OCI-LY7 (cell line): ENCODE measurements around the gene ZSCAN10. TPM values are rescaled to one million over a fixed set of nuclear protein-coding genes. Genes with fewer than 3 reads are reported as not detected.

Experiments used
- BruUV-seq: library from RNA; stranded (reverse); fragments of 400-500 nt; replicated peaks from 2 replicates; lab custom pipeline; 2021; lab: Mats Ljungman, UMichigan
- CTCF ChIA-PET: fragments of 300-600 bp; sonication (Branson Sonifier 250); formaldehyde crosslinking; loops from one replicate; lab custom pipeline; 2022; ENCODE audit warnings: antibody characterized with exemption; ENCODE audit not compliant: unreplicated experiment; lab: Charles Lee
- POLR2A ChIA-PET: fragments of 300-600 bp; sonication (Branson Sonifier 250); formaldehyde crosslinking; loops from one replicate; lab custom pipeline; 2022; ENCODE audit warnings: antibody characterized with exemption; lab: Charles Lee
- DNase-seq: peaks from one replicate; pipeline ENCODE4 v3.0.0-alpha.2; 2015; ENCODE audit warnings: low spot score
- H2AFZ ChIP-seq: fragments of 200-600 bp; sonication (generic), shearing (Covaris generic); 2 replicates; pipeline ENCODE4 v1.6.1; 2014; ENCODE audit warnings: mild to moderate bottlenecking, antibody characterized with exemption, low read length, moderate library complexity
- H3K27ac ChIP-seq: fragments of 200-600 bp; sonication (generic); 2 replicates; pipeline ENCODE4 v1.5.1; 2014; ENCODE audit warnings: mixed run types, low read depth, mild to moderate bottlenecking, moderate library complexity, low read length, inconsistent platforms; ENCODE audit not compliant: poor library complexity, severe bottlenecking
- H3K36me3 ChIP-seq: fragments of 200-600 bp; sonication (generic); 2 replicates; pipeline ENCODE4 v1.6.1; 2014; ENCODE audit warnings: mild to moderate bottlenecking, antibody characterized with exemption, low read length, moderate library complexity, mixed read lengths; ENCODE audit not compliant: insufficient read depth
- H3K4me1 ChIP-seq: fragments of 200-600 bp; sonication (generic); 2 replicates; pipeline ENCODE4 v1.5.1; 2014; ENCODE audit warnings: mild to moderate bottlenecking, low read length; ENCODE audit not compliant: insufficient read depth, poor library complexity, severe bottlenecking
- H3K4me2 ChIP-seq: fragments of 200-600 bp; sonication (generic); 2 replicates; pipeline ENCODE4 v1.6.1; 2014; ENCODE audit warnings: mild to moderate bottlenecking, low read length
- H3K4me3 ChIP-seq: fragments of 200-600 bp; sonication (generic); 2 replicates; pipeline ENCODE4 v1.5.1; 2014; ENCODE audit warnings: mild to moderate bottlenecking, low read depth, low read length; ENCODE audit not compliant: poor library complexity, severe bottlenecking
- H3K79me2 ChIP-seq: fragments of 200-600 bp; sonication (generic); 2 replicates; pipeline ENCODE4 v1.6.1; 2016; ENCODE audit warnings: low read depth, mild to moderate bottlenecking, low read length, moderate library complexity, mixed read lengths; ENCODE audit not compliant: insufficient read depth
- H3K9me2 ChIP-seq: fragments of 200-600 bp; sonication (generic); 2 replicates; pipeline ENCODE4 v1.6.1; 2016; ENCODE audit warnings: mild to moderate bottlenecking, low read length, mixed read lengths; ENCODE audit not compliant: insufficient read depth
- H3K9me3 ChIP-seq: fragments of 200-600 bp; sonication (generic); 2 replicates; pipeline ENCODE4 v1.6.1; 2014; ENCODE audit warnings: mild to moderate bottlenecking, mixed run types, low read length, mixed read lengths
- H4K20me1 ChIP-seq: fragments of 200-600 bp; sonication (generic); 2 replicates; pipeline ENCODE4 v1.6.1; 2014; ENCODE audit warnings: mild to moderate bottlenecking, antibody characterized with exemption, low read length, moderate library complexity, mixed read lengths; ENCODE audit not compliant: insufficient read depth
- CTCF ChIP-seq: fragments of 200-600 bp; sonication (generic); conservative IDR thresholded peaks from 2 replicates; pipeline ENCODE4 v1.5.1; 2014; ENCODE audit warnings: mild to moderate bottlenecking, antibody characterized with exemption, low read length, moderate library complexity, mixed read lengths
- EZH2phosphoT487 ChIP-seq: fragments of 200-600 bp; sonication (generic); IDR thresholded peaks from 2 replicates; pipeline ENCODE4 v1.6.1; 2018; ENCODE audit warnings: low read depth, borderline replicate concordance, mild to moderate bottlenecking, mixed run types, antibody characterized with exemption, low read length, moderate library complexity, mixed read lengths
- intact Hi-C: fragments of 100-400 bp; cut with micrococcal nuclease; formaldehyde crosslinking; loops from one replicate; pipeline ENCODE4 v1.10.0; 2022; ENCODE audit not compliant: unreplicated experiment
- total RNA-seq, 2 experiments: library from RNA; depleted of rRNA in 1 of 2; stranded (reverse); fragments of >200 nt in 1 of 2; shearing (Covaris generic) in 1 of 2; gene quantifications; 2 replicates each; pipeline ENCODE4 v1.2.3, GENCODE V29; 2014 to 2022

ZSCAN10 gene
- total RNA-seq, 2 experiments from 2014 or later, result 0.09 to 0.49 TPM

- H3K27ac ChIP-seq, result no peak overlapping the region
- H3K4me2 ChIP-seq, result peak overlapping the region; percentile 55; the same call in 1 of the 2 replicates
- no TSS peak for BruUV-seq
- H3K36me3 ChIP-seq, result no peaks in the 10 kb centered on the region; the same call in 1 of the 2 replicates
- H4K20me1 ChIP-seq, result no peaks in the 10 kb centered on the region
- 0 out of 2 replicates have a peak, but pooled peaks cover 6% of the 10 kb centered on the region for H3K9me3 ChIP-seq
- POLR2A ChIA-PET, result interaction anchor here (1.2 to 1.3 kb wide), 2 partner anchors 27 to 54 kb away, joined by 3 read pairs; no protein-coding TSS in a partner anchor
- CTCF ChIA-PET, result no interaction called here
- TF ChIP-seq CTCF (no peak), EZH2phosphoT487 (no peak)
- no peaks in the 10 kb centered on the region for H3K79me2 ChIP-seq
- intact Hi-C loops, result loop anchor here (1.0 kb wide), 1 partner anchor 16 kb away; no protein-coding TSS in a partner anchor
- peaks cover 22% of the 10 kb centered on the region for H3K4me1 ChIP-seq
- no peaks in the 10 kb centered on the region for H3K9me2 ChIP-seq
- no peak for DNase-seq
- peak overlapping the region; percentile 74 for H2AFZ ChIP-seq
- peak overlapping the region; percentile 29 for H3K4me3 ChIP-seq
Observed at GRCh38 chr16:3075523-3075915, 23.6 kb downstream of the ZSCAN10 start.

- BruUV-seq, result no TSS peak
- intact Hi-C loops, result loop anchor here (1.0 kb wide), 1 partner anchor 16 kb away; no protein-coding TSS in a partner anchor
- Histone ChIP-seq H4K20me1 (no peaks in the 10 kb centered on the region), H2AFZ (peak overlapping the region; percentile 74), H3K79me2 (no peaks in the 10 kb centered on the region), H3K27ac (peak overlapping the region; percentile 37), H3K36me3 (no peaks in the 10 kb centered on the region; the same call in 1 of the 2 replicates), H3K9me2 (no peaks in the 10 kb centered on the region), H3K4me3 (peak overlapping the region; percentile 29), H3K4me2 (peak overlapping the region; percentile 55), H3K4me1 (peaks cover 22% of the 10 kb centered on the region), H3K9me3 (0 out of 2 replicates have a peak, but pooled peaks cover 6% of the 10 kb centered on the region)
- ChIA-PET CTCF (no interaction called here), POLR2A (interaction anchor here (0.6 to 1.3 kb wide), 7 partner anchors 18 to 1541 kb away, joined by 3 to 5 read pairs (median 3); partner anchors contain the start of gene ZNF213)
- DNase-seq, result peak; percentile 83
- TF ChIP-seq CTCF, result no peak
- no peak for TF ChIP-seq EZH2phosphoT487
Observed at GRCh38 chr16:3074860-3075522, 24.1 kb downstream of the ZSCAN10 start.

- no peak for TF ChIP-seq EZH2phosphoT487
- TF ChIP-seq CTCF, result no peak
- Histone ChIP-seq H2AFZ (no peak overlapping the region), H3K4me1 (peaks cover 22% of the 10 kb centered on the region), H3K36me3 (no peaks in the 10 kb centered on the region; the same call in 1 of the 2 replicates), H3K79me2 (no peaks in the 10 kb centered on the region), H3K9me3 (0 out of 2 replicates have a peak, but pooled peaks cover 6% of the 10 kb centered on the region), H3K4me2 (no peak overlapping the region), H3K27ac (no peak overlapping the region), H4K20me1 (no peaks in the 10 kb centered on the region), H3K4me3 (no peak overlapping the region), H3K9me2 (no peaks in the 10 kb centered on the region)
- intact Hi-C loops, result no loop called here
- BruUV-seq, result no TSS peak
- no peak for DNase-seq
- POLR2A ChIA-PET, result no interaction called here
- CTCF ChIA-PET, result no interaction called here
Observed at GRCh38 chr16:3073448-3073847, 25.6 kb downstream of the ZSCAN10 start.
